Neuronal stem cell (in vitro differentiated cells): ENCODE measurements around the gene CLCA2.

Source experiments
- DNase-seq: peaks from one replicate; pipeline ENCODE4 v3.0.0-alpha.2; 2013; ENCODE audit warnings: low spot score
- H2AFZ ChIP-seq: one replicate; pipeline ENCODE4 v1.6.1; 2013; ENCODE audit warnings: mild to moderate bottlenecking, low read length, inconsistent platforms
- H2AK5ac ChIP-seq: 2 replicates; pipeline ENCODE4 v1.6.1; 2013; ENCODE audit warnings: low read depth, mild to moderate bottlenecking, inconsistent platforms, low read length, moderate library complexity, mixed read lengths
- H2BK120ac ChIP-seq: 2 replicates; pipeline ENCODE4 v1.6.1; 2013; ENCODE audit warnings: low read depth, mild to moderate bottlenecking, inconsistent platforms, low read length, moderate library complexity, mixed read lengths
- H2BK12ac ChIP-seq: one replicate; pipeline ENCODE4 v1.6.1; 2013; ENCODE audit warnings: low read length, inconsistent platforms
- H2BK15ac ChIP-seq: 2 replicates; pipeline ENCODE4 v1.6.1; 2013; ENCODE audit warnings: mild to moderate bottlenecking, low read length, inconsistent platforms, mixed read lengths
- H2BK5ac ChIP-seq: one replicate; pipeline ENCODE4 v1.6.1; 2013; ENCODE audit warnings: inconsistent platforms, mild to moderate bottlenecking, low read length, moderate library complexity
- H3K14ac ChIP-seq: one replicate; pipeline ENCODE4 v1.6.1; 2013; ENCODE audit warnings: low read length, inconsistent platforms
- H3K18ac ChIP-seq: 2 replicates; pipeline ENCODE4 v1.6.1; 2013; ENCODE audit warnings: low read length, inconsistent platforms
- H3K23ac ChIP-seq: 2 replicates; pipeline ENCODE4 v1.6.1; 2013; ENCODE audit warnings: low read depth, mild to moderate bottlenecking, mixed read lengths, low read length, inconsistent platforms; ENCODE audit not compliant: poor library complexity
- H3K27ac ChIP-seq: replicated peaks from 3 replicates; pipeline ENCODE4 v1.5.1; 2013; ENCODE audit warnings: low read length, inconsistent platforms
- H3K27me3 ChIP-seq, 3 experiments: 2 replicates each; pipeline ENCODE4 v1.6.1; 2013; ENCODE audit warnings: low read length in 3 of 3, mild to moderate bottlenecking in 2 of 3, inconsistent platforms in 1 of 3, low read depth in 1 of 3, mixed read lengths in 1 of 3, moderate library complexity in 1 of 3; ENCODE audit not compliant: control insufficient read depth in 3 of 3, insufficient read depth in 3 of 3
- H3K36me3 ChIP-seq, 2 donors: replicated peaks in 1 of 2; 2 replicates each; pipeline ENCODE4 v1.6.1; 2013; ENCODE audit warnings: low read length in 2 of 2; ENCODE audit not compliant: control insufficient read depth in 2 of 2, insufficient read depth in 2 of 2
- H3K4ac ChIP-seq: 2 replicates; pipeline ENCODE4 v1.6.1; 2013; ENCODE audit warnings: inconsistent platforms, mild to moderate bottlenecking, low read length, moderate library complexity
- H3K4me1 ChIP-seq, 2 donors: 1 replicate in 1 of 2; 2 replicates in 1 of 2; pipeline ENCODE4 v1.6.1; 2013; ENCODE audit warnings: low read length in 2 of 2, low read depth in 1 of 2; ENCODE audit not compliant: control insufficient read depth in 2 of 2, insufficient read depth in 1 of 2
- H3K4me2 ChIP-seq: one replicate; pipeline ENCODE4 v1.6.1; 2013; ENCODE audit warnings: mild to moderate bottlenecking, low read length, inconsistent platforms; ENCODE audit not compliant: insufficient read depth, poor library complexity, severe bottlenecking
- H3K4me3 ChIP-seq, 2 donors: 2 replicates each; pipeline ENCODE4 v1.5.1; 2013; ENCODE audit warnings: low read length in 2 of 2, mild to moderate bottlenecking in 2 of 2, inconsistent platforms in 1 of 2, moderate library complexity in 1 of 2
- H3K79me1 ChIP-seq: one replicate; pipeline ENCODE4 v1.6.1; 2013; ENCODE audit warnings: low read depth, mild to moderate bottlenecking, inconsistent platforms, low read length, moderate library complexity
- H3K9ac ChIP-seq: one replicate; pipeline ENCODE4 v1.6.1; 2013; ENCODE audit warnings: mild to moderate bottlenecking, low read depth, low read length, inconsistent platforms; ENCODE audit not compliant: poor library complexity
- H3K9me3 ChIP-seq, 2 donors: replicated peaks in 1 of 2; 2 replicates each; pipeline versions ENCODE3 to v1.6.1; 2013; ENCODE audit warnings: low read length in 2 of 2, mild to moderate bottlenecking in 2 of 2, inconsistent platforms in 1 of 2, low read depth in 1 of 2, mixed read lengths in 1 of 2, moderate library complexity in 1 of 2; ENCODE audit not compliant: control insufficient read depth in 2 of 2, insufficient read depth in 1 of 2
- H4K8ac ChIP-seq: one replicate; pipeline ENCODE4 v1.6.1; 2013; ENCODE audit warnings: low read depth, mild to moderate bottlenecking, inconsistent platforms, low read length, moderate library complexity
- H4K91ac ChIP-seq: one replicate; pipeline ENCODE4 v1.6.1; 2013; ENCODE audit warnings: low read length, low read depth, mild to moderate bottlenecking, inconsistent platforms; ENCODE audit not compliant: poor library complexity
- WGBS, 2 donors: extraction: QIAGEN DNeasy Blood & Tissue Kit; methylation state at CpG; one replicate each; pipeline ENCODE4 v1.1.7; 2013; ENCODE audit warnings: missing lambda C conversion rate in 2 of 2, mixed read lengths in 1 of 2; ENCODE audit not compliant: insufficient read length in 2 of 2, insufficient replicate concordance in 1 of 2; ENCODE audit errors: extremely low coverage in 2 of 2; 5-methylcytosine and 5-hydroxymethylcytosine counted together

Gene CLCA2

DNA sequence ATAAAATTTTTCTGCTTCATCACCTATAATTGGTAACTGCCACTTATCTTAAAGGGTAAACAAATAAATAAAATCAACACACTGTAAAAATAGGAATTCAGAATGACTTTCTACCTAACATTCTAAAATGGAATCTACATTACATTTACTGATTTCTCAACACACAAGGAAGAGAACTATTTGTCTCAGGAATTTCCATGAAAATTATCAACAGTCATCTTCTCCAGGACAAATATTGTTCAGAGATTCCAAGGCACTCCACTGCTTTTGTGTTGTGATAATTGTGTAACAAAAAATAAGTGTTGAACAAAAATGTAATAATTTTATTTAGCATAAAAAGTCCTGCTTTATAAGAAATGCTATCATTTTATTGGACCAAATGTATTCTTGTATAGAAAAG, 35.2 kb upstream of the CLCA2 start:
- H3K4ac ChIP-seq, result no peak overlapping the region
- H3K4me1 ChIP-seq, result no peaks in the 10 kb centered on the region
- no peak overlapping the region for H3K14ac ChIP-seq
- H3K9me3 ChIP-seq, result no peaks in the 10 kb centered on the region
- no peaks in the 10 kb centered on the region for H3K36me3 ChIP-seq
- no peak overlapping the region for H2BK120ac ChIP-seq
- no peak overlapping the region for H2BK15ac ChIP-seq
- no peak overlapping the region for H4K91ac ChIP-seq
- H3K27me3 ChIP-seq, result no peaks in the 10 kb centered on the region
- no peaks in the 10 kb centered on the region for H3K79me1 ChIP-seq
- H2AFZ ChIP-seq, result no peak overlapping the region
- H3K27ac ChIP-seq, result no peak overlapping the region
- H3K4me2 ChIP-seq, result no peak overlapping the region
- H3K4me3 ChIP-seq, result no peak overlapping the region
- H3K18ac ChIP-seq, result no peak overlapping the region
- H3K23ac ChIP-seq, result no peak overlapping the region
- H4K8ac ChIP-seq, result no peak overlapping the region
- H2BK5ac ChIP-seq, result no peak overlapping the region
- no peak for DNase-seq
- no peak overlapping the region for H3K9ac ChIP-seq
- H2AK5ac ChIP-seq, result no peak overlapping the region
- no peak overlapping the region for H2BK12ac ChIP-seq

DNA sequence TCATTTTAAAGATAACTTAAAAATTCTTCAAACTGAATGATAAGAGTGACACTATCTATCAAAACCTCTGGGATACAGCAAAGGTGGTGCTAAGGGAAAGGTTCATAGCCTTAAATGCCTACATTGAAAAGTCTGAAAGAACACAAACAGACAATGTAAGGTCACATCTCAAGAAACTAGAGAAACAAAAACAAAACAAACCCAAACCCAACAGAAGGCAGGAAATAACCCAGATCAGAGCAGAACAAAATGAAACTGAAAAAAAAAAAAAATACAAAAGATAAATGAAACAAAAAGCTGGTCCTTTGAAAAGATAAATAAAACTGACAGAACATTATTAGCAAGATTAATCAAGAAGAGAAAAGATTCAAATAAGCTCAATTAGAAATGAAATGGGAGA, 34.7 kb upstream of the CLCA2 start:
- no peak for DNase-seq
- no peak overlapping the region for H2BK15ac ChIP-seq
- no peaks in the 10 kb centered on the region for H3K79me1 ChIP-seq

DNA sequence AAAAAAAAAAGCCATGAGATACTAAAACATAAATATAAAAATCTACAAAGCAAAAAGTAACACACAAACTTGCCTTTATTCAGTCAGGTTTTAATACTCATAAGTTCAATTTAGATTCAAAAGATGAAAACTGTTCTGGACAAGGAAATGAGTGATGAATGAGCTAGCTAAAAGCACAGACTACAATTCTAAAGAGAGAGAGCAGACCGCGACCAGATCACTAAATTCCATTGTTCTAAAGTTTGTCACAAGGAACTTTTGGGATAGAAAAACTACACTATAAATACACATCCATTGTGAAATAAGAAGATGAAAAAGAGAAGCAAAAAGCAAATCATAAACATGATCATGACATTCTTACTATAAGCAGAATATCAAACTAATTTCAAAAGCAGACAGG, 29.6 kb upstream of the CLCA2 start:
- Histone ChIP-seq H2AFZ (no peak overlapping the region), H3K9me3 (no peaks in the 10 kb centered on the region), H4K91ac (no peak overlapping the region), H2BK120ac (no peak overlapping the region), H3K4ac (no peak overlapping the region), H2BK5ac (no peak overlapping the region), H3K27ac (no peak overlapping the region), H2AK5ac (no peak overlapping the region), H3K14ac (no peak overlapping the region), H3K79me1 (peaks cover 3% of the 10 kb centered on the region), H3K4me1 (peaks cover 3% of the 10 kb centered on the region in 2 donors), H3K27me3 (no peaks in the 10 kb centered on the region), H2BK15ac (no peak overlapping the region), H4K8ac (no peak overlapping the region), H3K18ac (no peak overlapping the region), H3K4me3 (no peak overlapping the region), H3K4me2 (no peak overlapping the region), H3K36me3 (no peaks in the 10 kb centered on the region), H2BK12ac (no peak overlapping the region), H3K9ac (no peak overlapping the region), H3K23ac (no peak overlapping the region)
- no CpG with 5 or more reads among the region's 2 CpGs for WGBS, 2 donors
- DNase-seq, result no peak

More for the DNA sequence above, 34.7 kb upstream of the CLCA2 start:
- no peak overlapping the region for H3K23ac ChIP-seq
- H3K27me3 ChIP-seq, result no peaks in the 10 kb centered on the region
- H3K14ac ChIP-seq, result no peak overlapping the region
- no peak overlapping the region for H2BK120ac ChIP-seq
- no peak overlapping the region for H3K9ac ChIP-seq
- no peak overlapping the region for H3K4me3 ChIP-seq
- H2BK5ac ChIP-seq, result no peak overlapping the region
- H2BK12ac ChIP-seq, result no peak overlapping the region
- no peaks in the 10 kb centered on the region for H3K36me3 ChIP-seq
- no peak overlapping the region for H3K18ac ChIP-seq
- no peaks in the 10 kb centered on the region for H3K9me3 ChIP-seq
- no peaks in the 10 kb centered on the region for H3K4me1 ChIP-seq
- H2AK5ac ChIP-seq, result no peak overlapping the region
- H2AFZ ChIP-seq, result no peak overlapping the region
- no peak overlapping the region for H3K27ac ChIP-seq
- no peak overlapping the region for H3K4ac ChIP-seq
- no peak overlapping the region for H3K4me2 ChIP-seq
- H4K91ac ChIP-seq, result no peak overlapping the region
- no peak overlapping the region for H4K8ac ChIP-seq

DNA sequence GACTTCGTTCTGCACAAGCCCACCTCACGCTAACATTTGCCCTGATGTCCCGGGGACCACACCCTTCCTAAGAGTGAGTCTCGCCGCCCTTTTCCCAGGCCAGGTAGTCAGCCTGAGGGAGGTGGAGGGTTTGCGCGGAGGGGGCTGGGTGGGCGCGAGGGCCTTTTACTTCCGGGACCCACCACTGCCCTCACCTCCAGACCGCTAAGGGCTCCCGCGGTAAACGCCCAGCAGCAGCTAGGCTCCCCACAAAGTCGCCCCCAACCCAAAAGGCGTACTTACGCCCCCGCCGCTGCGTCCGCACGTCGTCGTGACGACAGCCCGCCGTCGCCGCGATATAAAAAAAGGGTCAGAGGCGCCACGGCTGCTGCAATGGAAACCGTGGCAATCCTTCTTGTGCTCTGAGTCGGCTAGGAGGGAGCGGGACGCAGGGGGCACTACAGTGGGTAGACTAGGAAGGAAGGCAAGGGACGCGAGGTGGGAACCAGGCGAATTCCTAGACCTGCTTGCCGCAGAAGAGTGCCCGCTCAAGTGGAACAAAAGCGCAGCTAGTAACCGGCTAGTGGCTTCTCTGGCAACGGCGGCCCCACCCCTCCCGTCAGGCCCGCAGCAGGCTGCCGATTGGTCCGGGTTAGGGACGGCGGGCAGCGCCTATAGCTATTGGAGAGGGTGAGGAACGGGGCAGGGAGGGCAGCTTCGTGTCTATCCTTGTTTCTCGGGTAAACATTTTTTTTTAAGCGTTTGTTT, 28.0 kb upstream of the CLCA2 start, which contains the start of gene ODF2L:
TSS of gene ODF2L (minus strand) at position 573 of the 747 bp plus-strand sequence. CDS start 9,296 bp downstream, outside the sequence.
- Histone ChIP-seq H3K9ac (peak within 1 kb of the TSS; percentile 90), H3K4me2 (peak within 1 kb of the TSS; percentile 79), H2AFZ (peak within 1 kb of the TSS; percentile 99), H2BK15ac (peak within 1 kb of the TSS; percentile 93), H3K36me3 (no peaks in the 10 kb centered on the region), H3K4me1 (peaks cover 3% of the 10 kb centered on the region in 2 donors), H3K79me1 (peaks cover 3% of the 10 kb centered on the region), H2BK5ac (peak within 1 kb of the TSS; percentile 98), H3K9me3 (no peaks in the 10 kb centered on the region), H3K14ac (no peak within 1 kb of the TSS), H2BK12ac (no peak within 1 kb of the TSS), H3K4ac (no peak within 1 kb of the TSS), H3K27me3 (no peaks in the 10 kb centered on the region), H3K27ac (peak within 1 kb of the TSS; percentile 91), H3K23ac (peak within 1 kb of the TSS; percentile 81), H4K8ac (no peak within 1 kb of the TSS), H4K91ac (no peak within 1 kb of the TSS), H3K4me3 (peak within 1 kb of the TSS; percentile 91 to 93), H2AK5ac (no peak within 1 kb of the TSS), H3K18ac (peak within 1 kb of the TSS; percentile 73), H2BK120ac (no peak within 1 kb of the TSS)
- no CpG with 5 or more reads among the region's 56 CpGs for WGBS, 2 donors
- peak; percentile 82 for DNase-seq
